ENCODE results near the gene CES5A. TPM values are rescaled to one million over a fixed set of nuclear protein-coding genes. Genes with fewer than 3 reads are reported as not detected.

The CES5A gene
- total and polyA plus RNA-seq, 10 of the 15 experiments (the other 5 are each of a cell fraction or from before 2014, with no cell fraction given) = 0.19 TPM; not detected in 9

- no peak for DNase-seq (ENCODE audit: low read depth, low spot score)
- POLR2A ChIA-PET = no interaction called here
- Histone ChIP-seq H3K9me3 (replicated peaks; ENCODE audit: control insufficient read depth, insufficient read depth, low read length) (no peaks in the 10 kb centered on the region; the same call in 2 of the 3 replicates), H3K4me2 (ENCODE audit: control insufficient read depth, insufficient read depth) (no peak overlapping the region), H3K27ac (ENCODE audit: control insufficient read depth, insufficient read depth) (no peak overlapping the region), H3K4me1 (ENCODE audit: control insufficient read depth, insufficient read depth, low read length) (no peaks in the 10 kb centered on the region), H2AFZ (ENCODE audit: control insufficient read depth, low read depth, low read length) (no peak overlapping the region), H3K36me3 (ENCODE audit: control insufficient read depth in 2 of 2, insufficient read depth in 2 of 2, low read length in 1 of 2) (no peaks in the 10 kb centered on the region), H3K79me2 (ENCODE audit: control insufficient read depth, insufficient read depth, low read length) (no peaks in the 10 kb centered on the region), H4K20me1 (ENCODE audit: control insufficient read depth, insufficient read depth) (no peaks in the 10 kb centered on the region), H3K9ac (ENCODE audit: control insufficient read depth, insufficient read depth, low read length) (no peak overlapping the region), H3K27me3 (replicated peaks in 1 of 2; ENCODE audit: control insufficient read depth in 2 of 2, insufficient read depth in 2 of 2, low read length in 1 of 2) (no peaks in the 10 kb centered on the region), H3K4me3 (no peak overlapping the region)
- in situ Hi-C loops (cut with MboI) = no loop called here
- CTCF ChIA-PET = no interaction called here
- intact Hi-C loops (cut with micrococcal nuclease; ENCODE audit: unreplicated experiment) = no loop called here
- WGBS (ENCODE audit: insufficient coverage, insufficient replicate concordance, low lambda C conversion rate, missing lambda C conversion rate) = 20% methylated on average over 2 of the region's 2 CpGs
- no peak for FAIRE-seq
- TF ChIP-seq BACH1 (IDR thresholded peaks at IDR 0.05; ENCODE audit: borderline replicate concordance) (no peak), IRF5 (IDR thresholded peaks at IDR 0.05; ENCODE audit: borderline replicate concordance) (no peak)
- SMC1A ChIA-PET (ENCODE audit: uncharacterized antibody, unreplicated experiment) = no interaction called here
- RAD21 ChIA-PET (ENCODE audit: unreplicated experiment) = interaction anchor here (0.5 kb wide), 1 partner anchor 683 kb away, joined by 3 read pairs; no protein-coding TSS in a partner anchor
- ATAC-seq = no peak
- BruUV-seq (replicated peaks) = no TSS peak
These were observed 14.3 kb upstream of the CES5A start for GRCh38 chr16:55889518-55889917.

GRCh38 chr16:55888546-55888945 lies 13.4 kb upstream of the CES5A start:
- Histone ChIP-seq H2AFZ (ENCODE audit: control insufficient read depth, low read depth, low read length) (no peak overlapping the region), H4K20me1 (ENCODE audit: control insufficient read depth, insufficient read depth) (no peaks in the 10 kb centered on the region), H3K27me3 (replicated peaks in 1 of 2; ENCODE audit: control insufficient read depth in 2 of 2, insufficient read depth in 2 of 2, low read length in 1 of 2) (no peaks in the 10 kb centered on the region), H3K9me3 (replicated peaks; ENCODE audit: control insufficient read depth, insufficient read depth, low read length) (no peaks in the 10 kb centered on the region; the same call in 2 of the 3 replicates), H3K4me2 (ENCODE audit: control insufficient read depth, insufficient read depth) (no peak overlapping the region), H3K79me2 (ENCODE audit: control insufficient read depth, insufficient read depth, low read length) (no peaks in the 10 kb centered on the region), H3K27ac (ENCODE audit: control insufficient read depth, insufficient read depth) (no peak overlapping the region), H3K36me3 (ENCODE audit: control insufficient read depth in 2 of 2, insufficient read depth in 2 of 2, low read length in 1 of 2) (no peaks in the 10 kb centered on the region), H3K4me3 (no peak overlapping the region), H3K9ac (ENCODE audit: control insufficient read depth, insufficient read depth, low read length) (no peak overlapping the region), H3K4me1 (ENCODE audit: control insufficient read depth, insufficient read depth, low read length) (no peaks in the 10 kb centered on the region)
- CTCF ChIA-PET = no interaction called here
- SMC1A ChIA-PET (ENCODE audit: uncharacterized antibody, unreplicated experiment) = no interaction called here
- FAIRE-seq (no peak), ATAC-seq (no peak), DNase-seq (ENCODE audit: low read depth, low spot score) (no peak)
- in situ Hi-C loops (cut with MboI) = no loop called here
- RAD21 ChIA-PET (ENCODE audit: unreplicated experiment) = no interaction called here
- intact Hi-C loops (cut with micrococcal nuclease; ENCODE audit: unreplicated experiment) = no loop called here
- 16% methylated on average over 2 of the region's 2 CpGs for WGBS (ENCODE audit: insufficient coverage, insufficient replicate concordance, low lambda C conversion rate, missing lambda C conversion rate)
- BruUV-seq (replicated peaks) = no TSS peak
- POLR2A ChIA-PET = no interaction called here
- TF ChIP-seq POU2F2 (IDR thresholded peaks at IDR 0.05; ENCODE audit: borderline replicate concordance, low read depth, low read length) = no peak
- TF ChIP-seq RAD51 (IDR thresholded peaks at IDR 0.05) = no peak
- TF ChIP-seq, protein P1, sequence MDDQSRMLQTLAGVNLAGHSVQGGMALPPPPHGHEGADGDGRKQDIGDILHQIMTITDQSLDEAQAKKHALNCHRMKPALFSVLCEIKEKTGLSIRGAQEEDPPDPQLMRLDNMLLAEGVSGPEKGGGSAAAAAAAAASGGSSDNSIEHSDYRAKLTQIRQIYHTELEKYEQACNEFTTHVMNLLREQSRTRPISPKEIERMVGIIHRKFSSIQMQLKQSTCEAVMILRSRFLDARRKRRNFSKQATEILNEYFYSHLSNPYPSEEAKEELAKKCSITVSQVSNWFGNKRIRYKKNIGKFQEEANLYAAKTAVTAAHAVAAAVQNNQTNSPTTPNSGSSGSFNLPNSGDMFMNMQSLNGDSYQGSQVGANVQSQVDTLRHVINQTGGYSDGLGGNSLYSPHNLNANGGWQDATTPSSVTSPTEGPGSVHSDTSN (IDR thresholded peaks at IDR 0.05; ENCODE audit: insufficient replicate concordance, low read depth, low read length) = no peak
- TF ChIP-seq MTA2 (IDR thresholded peaks at IDR 0.05; ENCODE audit: low read depth) = no peak
- no peak for TF ChIP-seq BACH1 (IDR thresholded peaks at IDR 0.05; ENCODE audit: borderline replicate concordance)
- no peak for TF ChIP-seq JUNB (IDR thresholded peaks at IDR 0.05)
- TF ChIP-seq, protein P2, sequence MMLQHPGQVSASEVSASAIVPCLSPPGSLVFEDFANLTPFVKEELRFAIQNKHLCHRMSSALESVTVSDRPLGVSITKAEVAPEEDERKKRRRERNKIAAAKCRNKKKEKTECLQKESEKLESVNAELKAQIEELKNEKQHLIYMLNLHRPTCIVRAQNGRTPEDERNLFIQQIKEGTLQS (IDR thresholded peaks at IDR 0.05; ENCODE audit: borderline replicate concordance, extremely low read depth, low read depth, low read length) = no peak
- TF ChIP-seq HSF1 (IDR thresholded peaks at IDR 0.05; ENCODE audit: low read depth, low read length) = no peak
- no peak for TF ChIP-seq SMC3 (IDR thresholded peaks at IDR 0.05; ENCODE audit: borderline replicate concordance, low read length)
